ENCODE data around the gene STIM1. TPM values are rescaled to one million over a fixed set of nuclear protein-coding genes. Genes with fewer than 3 reads are reported as not detected.

STIM1 gene
- total and polyA plus RNA-seq, 4 donors = 12.1 to 56.4 (median 41.2) TPM

- Histone ChIP-seq H3K27ac (ENCODE audit: low read depth in 1 of 2, low read length in 1 of 2) (no peak overlapping the region), H3K9me3 (ENCODE audit: control insufficient read depth in 4 of 4, insufficient read depth in 3 of 4, low read length in 3 of 4) (no peaks in the 10 kb centered on the region), H3K9ac (ENCODE audit: insufficient read depth in 1 of 2, low read length in 2 of 2) (no peak overlapping the region), H3K4me1 (ENCODE audit: control insufficient read depth in 5 of 5, insufficient read depth in 5 of 5, low read length in 5 of 5) (peaks cover 0 to 6% (median 0%) of the 10 kb centered on the region in 5 donors), H3K4me3 (no peak overlapping the region), H3K27me3 (ENCODE audit: control insufficient read depth in 3 of 3, insufficient read depth in 3 of 3, low read length in 2 of 3) (no peaks in the 10 kb centered on the region), H3K36me3 (ENCODE audit: control insufficient read depth in 4 of 4, insufficient read depth in 4 of 4, low read length in 4 of 4) (no peaks in the 10 kb centered on the region)
- no peak for ATAC-seq (ENCODE audit: insufficient read depth, low FRiP score)
- TF ChIP-seq, protein P1, sequence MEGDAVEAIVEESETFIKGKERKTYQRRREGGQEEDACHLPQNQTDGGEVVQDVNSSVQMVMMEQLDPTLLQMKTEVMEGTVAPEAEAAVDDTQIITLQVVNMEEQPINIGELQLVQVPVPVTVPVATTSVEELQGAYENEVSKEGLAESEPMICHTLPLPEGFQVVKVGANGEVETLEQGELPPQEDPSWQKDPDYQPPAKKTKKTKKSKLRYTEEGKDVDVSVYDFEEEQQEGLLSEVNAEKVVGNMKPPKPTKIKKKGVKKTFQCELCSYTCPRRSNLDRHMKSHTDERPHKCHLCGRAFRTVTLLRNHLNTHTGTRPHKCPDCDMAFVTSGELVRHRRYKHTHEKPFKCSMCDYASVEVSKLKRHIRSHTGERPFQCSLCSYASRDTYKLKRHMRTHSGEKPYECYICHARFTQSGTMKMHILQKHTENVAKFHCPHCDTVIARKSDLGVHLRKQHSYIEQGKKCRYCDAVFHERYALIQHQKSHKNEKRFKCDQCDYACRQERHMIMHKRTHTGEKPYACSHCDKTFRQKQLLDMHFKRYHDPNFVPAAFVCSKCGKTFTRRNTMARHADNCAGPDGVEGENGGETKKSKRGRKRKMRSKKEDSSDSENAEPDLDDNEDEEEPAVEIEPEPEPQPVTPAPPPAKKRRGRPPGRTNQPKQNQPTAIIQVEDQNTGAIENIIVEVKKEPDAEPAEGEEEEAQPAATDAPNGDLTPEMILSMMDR (IDR thresholded peaks at IDR 0.05; ENCODE audit: control extremely low read depth, extremely low read depth) = no peak
- no peak for DNase-seq
- WGBS, 2 donors = 90 to 96% methylated on average over 6 of the region's 6 CpGs
Observed at GRCh38 chr11:4041731-4042391, 186.4 kb downstream of the STIM1 start.

DNA sequence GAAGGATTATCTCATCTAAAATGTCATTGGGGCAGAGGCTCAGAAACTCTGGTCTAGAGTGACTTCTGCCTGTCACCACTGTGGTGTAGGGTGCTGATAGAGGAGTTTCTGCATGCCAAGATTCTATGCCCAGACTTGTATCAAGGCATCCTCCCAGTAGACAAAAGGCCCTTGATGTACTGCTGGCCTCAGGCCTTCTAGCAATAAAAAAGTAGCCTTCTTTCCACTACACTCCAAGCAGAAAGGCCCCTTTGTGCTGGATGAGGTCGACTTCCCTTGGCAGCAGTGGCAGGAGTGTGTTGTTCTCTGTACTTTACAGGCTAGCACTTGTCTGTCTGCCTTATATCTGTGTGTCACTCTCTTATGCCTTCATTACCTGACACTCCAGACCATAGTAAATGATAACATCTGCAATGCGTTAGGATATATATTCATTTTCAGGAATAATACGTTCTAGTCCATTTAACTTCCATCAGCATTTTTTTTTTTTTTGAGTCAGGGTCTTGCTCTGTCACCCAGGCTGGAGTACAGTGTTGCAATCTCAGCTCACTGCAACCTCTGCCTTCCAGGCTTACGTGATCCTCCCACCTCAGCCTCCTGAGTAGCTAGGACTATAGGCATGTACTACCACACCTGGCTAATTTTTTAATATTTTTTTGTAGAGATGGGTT is 189.6 kb downstream of the STIM1 start:
- Histone ChIP-seq H3K4me1 (ENCODE audit: control insufficient read depth in 5 of 5, insufficient read depth in 5 of 5, low read length in 5 of 5) (peaks cover 0 to 6% (median 0%) of the 10 kb centered on the region in 5 donors), H3K36me3 (ENCODE audit: control insufficient read depth in 4 of 4, insufficient read depth in 4 of 4, low read length in 4 of 4) (no peaks in the 10 kb centered on the region), H3K9me3 (ENCODE audit: control insufficient read depth in 4 of 4, insufficient read depth in 3 of 4, low read length in 3 of 4) (no peaks in the 10 kb centered on the region), H3K4me3 (no peak overlapping the region), H3K27ac (ENCODE audit: low read depth in 1 of 2, low read length in 1 of 2) (peak overlapping the region in 1 of 2 donors; percentile 48), H3K9ac (ENCODE audit: insufficient read depth in 1 of 2, low read length in 2 of 2) (no peak overlapping the region), H3K27me3 (ENCODE audit: control insufficient read depth in 3 of 3, insufficient read depth in 3 of 3, low read length in 2 of 3) (no peaks in the 10 kb centered on the region)
- DNase-seq (peak in 1 of 3 donors; percentile 35), ATAC-seq (ENCODE audit: insufficient read depth, low FRiP score) (no peak)
- TF ChIP-seq, protein P1 (IDR thresholded peaks at IDR 0.05; ENCODE audit: control extremely low read depth, extremely low read depth) = no peak
- WGBS, 2 donors = 49 to 51% methylated on average over 4 of the region's 4 CpGs

DNA sequence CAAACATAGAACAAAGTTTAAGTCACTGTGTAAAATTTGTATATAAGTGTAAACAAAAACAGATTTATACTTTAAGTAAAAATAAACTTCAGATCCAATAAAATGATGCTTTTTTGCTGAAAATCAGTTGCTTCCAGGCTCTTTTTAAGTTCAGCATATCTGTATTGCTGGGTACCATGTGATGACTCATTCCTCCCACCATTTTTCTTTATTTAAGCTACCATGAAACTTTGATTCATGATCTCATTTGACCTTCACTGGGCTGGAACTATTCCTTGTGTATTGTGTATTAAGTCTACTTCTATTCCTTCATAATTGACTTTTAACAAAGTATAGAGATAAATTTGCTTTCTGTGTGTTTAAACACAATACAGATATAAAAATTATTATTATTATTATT is 192.9 kb downstream of the STIM1 start:
- ATAC-seq (ENCODE audit: insufficient read depth, low FRiP score) = no peak
- no peak overlapping the region for H3K9ac ChIP-seq (ENCODE audit: insufficient read depth in 1 of 2, low read length in 2 of 2)
- TF ChIP-seq, protein P1 (IDR thresholded peaks at IDR 0.05; ENCODE audit: control extremely low read depth, extremely low read depth) = no peak
- H3K36me3 ChIP-seq (ENCODE audit: control insufficient read depth in 4 of 4, insufficient read depth in 4 of 4, low read length in 4 of 4) = peaks cover 0 to 2% (median 0%) of the 10 kb centered on the region in 4 donors
- DNase-seq = no peak
- peaks cover 0 to 6% (median 0%) of the 10 kb centered on the region in 5 donors for H3K4me1 ChIP-seq (ENCODE audit: control insufficient read depth in 5 of 5, insufficient read depth in 5 of 5, low read length in 5 of 5)
- H3K9me3 ChIP-seq (ENCODE audit: control insufficient read depth in 4 of 4, insufficient read depth in 3 of 4, low read length in 3 of 4) = no peaks in the 10 kb centered on the region
- H3K4me3 ChIP-seq = no peak overlapping the region
- H3K27ac ChIP-seq (ENCODE audit: low read depth in 1 of 2, low read length in 1 of 2) = no peak overlapping the region
- no peaks in the 10 kb centered on the region for H3K27me3 ChIP-seq (ENCODE audit: control insufficient read depth in 3 of 3, insufficient read depth in 3 of 3, low read length in 2 of 3)
